A673 (cell line): ENCODE results near the gene TTC34. TPM values are rescaled to one million over a fixed set of nuclear protein-coding genes. Genes with fewer than 3 reads are reported as not detected.

Source experiments
- BruUV-seq: library from RNA; stranded (reverse); fragments of 400-500 nt; replicated peaks from 2 replicates; lab custom pipeline; 2021; lab: Mats Ljungman, UMichigan
- CTCF ChIA-PET: fragments of 300-600 bp; sonication (Branson Sonifier 250); formaldehyde crosslinking; loops from one replicate; lab custom pipeline; 2022; ENCODE audit warnings: antibody characterized with exemption; lab: Charles Lee
- POLR2A ChIA-PET: fragments of 300-600 bp; sonication (Branson Sonifier 250); formaldehyde crosslinking; loops from one replicate; lab custom pipeline; 2022; ENCODE audit warnings: antibody characterized with exemption; ENCODE audit not compliant: low non-redundant PET; lab: Charles Lee
- DNase-seq: peaks from one replicate; pipeline ENCODE4 v3.0.0-alpha.2; 2015; ENCODE audit warnings: low spot score
- H3K27ac ChIP-seq: fragments of 200-600 bp; sonication (generic); 2 replicates; pipeline ENCODE4 v1.5.1; 2016; ENCODE audit warnings: mixed run types, low read depth, mild to moderate bottlenecking, mixed read lengths, antibody characterized with exemption, low read length; ENCODE audit not compliant: poor library complexity, severe bottlenecking
- H3K27me3 ChIP-seq: fragments of 200-600 bp; sonication (generic); replicated peaks from 2 replicates; pipeline ENCODE4 v1.6.1; 2017; ENCODE audit warnings: mixed run types, low read depth, mild to moderate bottlenecking, mixed read lengths, antibody characterized with exemption, low read length; ENCODE audit not compliant: insufficient read depth, poor library complexity
- H3K36me3 ChIP-seq: fragments of 200-600 bp; sonication (generic); 2 replicates; pipeline ENCODE4 v1.6.1; 2016; ENCODE audit warnings: mixed run types, mild to moderate bottlenecking, mixed read lengths, antibody characterized with exemption, low read length; ENCODE audit not compliant: insufficient read depth, poor library complexity, severe bottlenecking
- H3K4me1 ChIP-seq: fragments of 200-600 bp; sonication (generic); 2 replicates; pipeline ENCODE4 v1.6.1; 2017; ENCODE audit warnings: mixed run types, mild to moderate bottlenecking, mixed read lengths, antibody characterized with exemption, low read length; ENCODE audit not compliant: insufficient read depth, poor library complexity, severe bottlenecking
- H3K4me3 ChIP-seq: fragments of 200-600 bp; sonication (generic); 2 replicates; pipeline ENCODE4 v1.5.1; 2016; ENCODE audit warnings: low read depth, mixed run types, mild to moderate bottlenecking, mixed read lengths, low read length; ENCODE audit not compliant: poor library complexity, severe bottlenecking
- H3K9me3 ChIP-seq: fragments of 200-600 bp; sonication (generic); 2 replicates; pipeline ENCODE4 v1.6.1; 2016; ENCODE audit warnings: mixed run types, low read depth, mild to moderate bottlenecking, mixed read lengths, antibody characterized with exemption, low read length; ENCODE audit not compliant: poor library complexity, severe bottlenecking
- CTCF ChIP-seq: fragments of 300-800, 200-600 bp; sonication (generic); conservative IDR thresholded peaks from 2 replicates; pipeline ENCODE4 v1.5.1; 2017; ENCODE audit warnings: low read depth, mild to moderate bottlenecking, antibody characterized with exemption, low read length, moderate library complexity, mixed read lengths
- EZH2 ChIP-seq: fragments of 200-600 bp; sonication (generic); IDR thresholded peaks from 2 replicates; pipeline ENCODE4 v1.6.1; 2017; ENCODE audit warnings: borderline replicate concordance, low read depth, mild to moderate bottlenecking, mixed read lengths, antibody characterized with exemption, low read length; ENCODE audit not compliant: poor library complexity, severe bottlenecking
- intact Hi-C: fragments of 100-400 bp; cut with micrococcal nuclease; formaldehyde crosslinking; loops from one replicate; pipeline ENCODE4 v1.10.0; 2022; ENCODE audit not compliant: unreplicated experiment
- total RNA-seq: library from RNA; stranded (reverse); gene quantifications from 2 replicates; pipeline ENCODE4 v1.2.3, GENCODE V29; 2021

Gene TTC34
- total RNA-seq, 1 experiment from 2014 or later, result 0.84 TPM

- DNase-seq, result no peak
- Histone ChIP-seq H3K36me3 (no peaks in the 10 kb centered on the region), H3K4me1 (peaks cover 11% of the 10 kb centered on the region), H3K9me3 (no peaks in the 10 kb centered on the region), H3K4me3 (no peak overlapping the region), H3K27ac (no peak overlapping the region), H3K27me3 (no peaks in the 10 kb centered on the region)
- TF ChIP-seq EZH2, result no peak
- no peak for TF ChIP-seq CTCF
- no TSS peak for BruUV-seq
- intact Hi-C loops, result no loop called here
- CTCF ChIA-PET, result no interaction called here
- POLR2A ChIA-PET, result no interaction called here
Observed at GRCh38 chr1:2588661-2589430, 212.6 kb downstream of the TTC34 start.

GRCh38 chr1:2587860-2588571 lies 213.5 kb downstream of the TTC34 start:
- no peak for DNase-seq
- intact Hi-C loops, result no loop called here
- ChIA-PET CTCF (no interaction called here), POLR2A (no interaction called here)
- Histone ChIP-seq H3K27ac (no peak overlapping the region), H3K4me3 (peak overlapping the region; percentile 65), H3K9me3 (no peaks in the 10 kb centered on the region), H3K4me1 (peaks cover 7% of the 10 kb centered on the region), H3K36me3 (no peaks in the 10 kb centered on the region), H3K27me3 (no peaks in the 10 kb centered on the region)
- BruUV-seq, result no TSS peak
- no peak for TF ChIP-seq EZH2
- no peak for TF ChIP-seq CTCF

GRCh38 chr1:2587071-2587859 lies 214.2 kb downstream of the TTC34 start:
- peaks cover 7% of the 10 kb centered on the region for H3K4me1 ChIP-seq
- peak overlapping the region; percentile 65 for H3K4me3 ChIP-seq
- H3K27ac ChIP-seq, result peak overlapping the region; percentile 90
- DNase-seq, result no peak
- no peaks in the 10 kb centered on the region for H3K27me3 ChIP-seq
- H3K9me3 ChIP-seq, result no peaks in the 10 kb centered on the region
- intact Hi-C loops, result no loop called here
- TF ChIP-seq CTCF (no peak), EZH2 (no peak)
- no peaks in the 10 kb centered on the region for H3K36me3 ChIP-seq
- ChIA-PET POLR2A (no interaction called here), CTCF (no interaction called here)
- BruUV-seq, result no TSS peak
